ENCODE results near the gene LGI4. TPM values are rescaled to one million over a fixed set of nuclear protein-coding genes. Genes with fewer than 3 reads are reported as not detected.
"Not testable (repeated sequence)": the region's sequence is repeated elsewhere in the genome, so short reads cannot be mapped to it uniquely, and the experiment has no call there.

The LGI4 gene
- total RNA-seq, 1 donor from 2014 or later: not detected

DNA sequence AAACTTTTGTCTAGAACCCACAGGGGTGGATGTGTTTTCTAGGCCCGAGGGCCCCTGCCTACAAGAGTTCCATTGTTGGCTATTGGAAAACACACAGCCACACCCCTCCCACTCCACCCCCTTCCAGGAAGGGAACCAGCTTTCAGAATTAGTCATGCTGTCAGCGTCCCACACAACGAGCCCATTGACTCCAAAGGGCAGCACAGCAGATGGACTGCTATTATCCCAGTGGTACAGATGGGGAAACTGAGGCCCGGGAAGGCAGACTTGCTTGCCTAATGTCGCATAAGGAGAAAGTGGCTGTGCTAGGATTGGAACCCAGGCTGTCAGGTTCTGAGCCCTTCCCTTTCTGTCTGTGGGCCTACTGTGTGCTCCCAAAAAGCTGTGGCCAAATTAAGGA, 27.3 kb downstream of the LGI4 start:
- no peak for DNase-seq (ENCODE audit: extremely low read depth, low read depth, low spot score)

GRCh38 chr19:35106898-35107541, 27.8 kb downstream of the LGI4 start:
- no peak for DNase-seq (ENCODE audit: extremely low read depth, low read depth, low spot score)

DNA sequence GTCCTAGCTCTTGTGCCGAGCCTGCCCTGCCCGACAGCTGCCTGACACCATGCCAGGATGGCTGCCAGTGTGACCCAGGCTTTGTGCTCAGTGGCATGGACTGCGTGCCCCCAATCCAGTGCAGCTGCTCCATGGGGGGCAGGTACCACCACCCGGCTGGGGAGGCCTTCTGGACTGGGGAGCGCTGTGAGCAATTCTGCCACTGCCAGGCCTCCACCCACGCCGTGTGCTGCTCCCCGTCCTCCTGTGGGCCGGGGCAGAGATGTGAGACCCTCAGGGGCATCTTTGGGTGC, 28.6 kb downstream of the LGI4 start:
- DNase-seq (ENCODE audit: extremely low read depth, low read depth, low spot score): no peak

DNA sequence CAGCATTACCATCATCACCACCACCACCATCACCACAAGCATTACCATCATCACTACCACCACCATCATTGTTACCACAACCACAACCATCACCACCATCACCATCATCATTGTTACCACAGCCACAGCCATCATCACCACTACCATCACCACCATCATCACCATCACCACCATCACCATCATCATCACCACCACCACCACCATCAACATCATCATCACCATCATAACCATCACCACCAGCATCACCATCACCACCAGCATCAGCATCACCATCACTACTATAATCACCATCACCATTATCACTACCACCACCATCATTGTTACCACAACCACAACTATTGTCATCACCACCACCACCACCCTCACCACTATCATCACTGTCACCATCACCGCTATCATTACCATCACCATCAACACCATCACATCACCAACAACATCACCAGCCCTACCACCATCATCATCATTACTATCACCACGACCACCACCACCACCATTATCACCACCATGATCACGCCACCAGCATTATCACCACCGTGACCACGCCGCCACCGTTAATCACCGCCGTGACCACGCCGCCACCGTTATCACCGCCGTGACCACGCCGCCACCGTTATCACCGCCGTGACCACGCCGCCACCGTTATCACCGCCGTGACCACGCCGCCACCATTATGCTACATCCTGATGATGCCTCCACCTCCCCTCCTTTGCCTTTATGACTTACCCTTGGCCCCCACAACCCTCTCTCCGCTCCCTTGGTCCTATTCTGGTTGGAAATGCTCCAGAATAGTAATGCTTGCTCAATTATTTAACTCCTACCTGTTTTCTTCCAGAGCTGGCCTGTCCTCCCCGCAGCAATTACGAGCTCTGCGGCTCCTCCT, 29.2 kb downstream of the LGI4 start:
- DNase-seq (ENCODE audit: extremely low read depth, low read depth, low spot score): no peak

GRCh38 chr19:35105047-35105410, 29.8 kb downstream of the LGI4 start:
- no peak for DNase-seq (ENCODE audit: extremely low read depth, low read depth, low spot score)

DNA sequence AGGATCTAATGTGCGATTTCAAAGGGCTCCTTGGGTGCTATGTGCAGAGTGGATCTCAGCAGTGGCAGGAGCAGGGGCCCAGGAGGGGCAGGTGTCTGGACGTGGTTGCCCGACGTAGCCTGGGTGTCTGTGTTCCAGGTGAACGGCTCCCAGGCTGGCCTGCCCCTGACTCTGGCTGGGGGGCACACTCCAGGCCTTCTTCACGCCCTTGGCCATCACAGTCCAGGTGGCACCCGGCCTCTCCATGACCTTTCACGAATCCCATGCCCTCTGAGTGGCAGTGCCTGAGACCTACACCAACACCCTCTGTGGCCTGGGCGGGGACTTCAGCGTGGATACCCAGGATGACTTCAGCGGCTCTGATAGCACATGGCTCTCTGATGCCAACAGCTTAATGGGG, 30.5 kb downstream of the LGI4 start:
- no peak for DNase-seq (ENCODE audit: extremely low read depth, low read depth, low spot score)

GRCh38 chr19:35103614-35104013, 31.2 kb downstream of the LGI4 start:
- not testable (repeated sequence) for DNase-seq (ENCODE audit: extremely low read depth, low read depth, low spot score)

- DNase-seq (ENCODE audit: extremely low read depth, low read depth, low spot score): not testable (repeated sequence)
Measured at GRCh38 chr19:35101949-35102348, 32.9 kb downstream of the LGI4 start.

GRCh38 chr19:35100588-35101533, 34.0 kb downstream of the LGI4 start:
- no peak for DNase-seq (ENCODE audit: extremely low read depth, low read depth, low spot score)

DNA sequence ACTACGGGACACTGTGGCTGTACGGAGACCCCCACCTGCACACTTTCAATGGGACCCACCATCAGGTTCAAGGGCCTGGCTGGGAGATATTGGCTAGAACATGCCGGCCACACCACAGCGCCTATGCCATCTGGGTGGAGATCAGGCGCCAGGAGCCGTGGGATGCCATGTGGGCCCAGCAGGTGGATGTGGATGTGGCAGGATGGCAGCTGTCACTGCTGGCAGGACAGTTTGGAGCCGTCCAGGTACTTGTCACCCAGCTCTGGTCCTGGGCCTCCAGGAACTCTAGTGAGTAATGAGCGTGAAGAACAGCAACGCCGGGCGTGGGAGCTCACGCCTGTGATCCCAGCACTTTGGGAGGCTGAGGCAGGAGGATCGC, 35.0 kb downstream of the LGI4 start:
- no peak for DNase-seq (ENCODE audit: extremely low read depth, low read depth, low spot score)

DNA sequence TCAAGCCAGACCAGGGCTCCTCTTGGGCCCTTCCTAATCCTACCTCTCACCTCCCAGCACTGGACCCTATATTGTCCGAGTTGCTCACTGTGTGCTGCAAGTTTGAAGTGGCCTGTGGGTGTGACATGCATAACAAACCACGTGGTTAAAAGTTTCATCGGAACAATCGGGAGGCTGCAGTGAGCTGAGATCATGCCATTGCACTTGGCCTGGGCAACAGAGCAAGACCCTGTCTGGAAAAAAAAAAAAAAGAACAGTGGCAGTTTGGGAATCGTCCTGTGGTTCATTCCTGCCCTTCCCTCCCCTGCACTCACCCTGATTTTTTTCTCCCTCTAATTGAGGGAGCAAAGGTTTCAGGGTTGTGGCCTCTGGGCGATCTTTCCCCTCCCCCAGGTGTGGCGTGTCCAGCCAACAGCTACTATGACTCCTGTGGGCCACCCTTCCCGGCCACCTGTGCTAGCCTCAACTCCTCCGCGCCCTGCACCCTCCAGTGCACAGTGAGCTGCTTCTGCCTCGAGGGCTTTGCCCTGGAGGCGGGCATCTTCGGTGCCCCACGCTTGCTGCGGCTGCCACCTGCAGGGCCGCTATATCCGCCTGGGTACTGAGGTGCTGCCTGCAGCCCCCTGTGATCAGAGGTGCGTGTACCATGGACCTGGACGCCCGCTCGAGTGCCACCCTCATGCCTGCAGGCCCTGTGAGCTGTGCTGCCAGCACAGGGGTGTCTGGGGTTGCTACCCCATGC, 35.5 kb downstream of the LGI4 start:
- no peak for DNase-seq (ENCODE audit: extremely low read depth, low read depth, low spot score)

GRCh38 chr19:35098413-35099049, 36.3 kb downstream of the LGI4 start:
- DNase-seq (ENCODE audit: extremely low read depth, low read depth, low spot score): no peak

DNA sequence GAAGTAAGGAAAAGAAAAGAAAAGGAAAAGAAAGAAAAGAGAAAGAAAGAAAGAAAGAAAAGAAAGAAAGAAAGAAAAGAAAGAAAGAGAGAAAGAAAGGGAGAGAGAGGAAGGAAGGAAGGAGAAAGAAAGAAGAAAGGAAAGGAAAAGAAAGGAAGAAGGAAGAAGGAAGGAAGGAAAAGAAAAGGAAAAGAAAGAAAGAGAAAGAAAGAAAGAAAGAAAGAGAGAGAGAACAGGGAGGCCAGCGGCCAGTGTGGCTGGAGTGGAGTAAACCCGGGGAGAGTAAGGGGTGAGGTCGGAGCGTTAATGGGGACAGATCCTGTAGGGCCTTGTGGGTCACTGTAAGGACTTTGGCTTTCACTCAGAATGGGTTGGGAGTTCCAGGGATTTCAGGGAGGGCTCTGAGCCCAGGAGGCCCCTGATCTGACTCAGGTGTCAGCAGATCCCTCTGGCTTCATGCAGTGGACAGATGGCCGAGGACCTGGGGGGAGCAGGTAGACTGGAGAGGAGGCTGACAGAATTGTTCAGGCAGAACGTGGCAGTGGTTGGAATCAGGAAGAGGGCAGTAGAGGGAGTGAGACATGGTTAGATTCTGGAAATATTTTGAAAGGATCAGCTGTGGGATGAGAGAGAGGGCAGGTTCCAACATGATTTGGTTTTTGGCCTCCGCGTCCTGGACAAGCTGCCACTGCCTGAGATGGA, 39.0 kb downstream of the LGI4 start:
- no peak for DNase-seq (ENCODE audit: extremely low read depth, low read depth, low spot score)

DNA sequence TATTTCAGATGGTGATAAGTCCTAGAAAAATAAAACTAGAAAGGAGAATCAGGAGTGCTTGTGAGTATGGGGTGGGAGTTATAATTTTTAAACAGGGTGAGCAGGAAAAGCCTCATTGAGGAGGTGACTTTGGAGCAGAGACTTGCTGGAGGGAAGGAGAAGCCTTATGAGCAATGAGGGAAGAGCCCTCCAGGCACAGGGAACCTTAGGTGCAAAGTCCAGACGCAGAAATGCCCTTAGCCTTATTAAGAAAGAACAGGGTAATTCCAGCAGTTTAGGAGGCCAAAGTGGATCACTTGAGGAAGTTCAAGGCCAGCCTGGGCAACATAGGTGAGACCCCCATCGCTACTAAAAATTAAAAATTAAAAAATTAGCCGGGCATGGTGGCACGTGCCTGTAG, 40.2 kb downstream of the LGI4 start:
- no peak for DNase-seq (ENCODE audit: extremely low read depth, low read depth, low spot score)

GRCh38 chr19:35093941-35094647, 40.8 kb downstream of the LGI4 start:
- DNase-seq (ENCODE audit: extremely low read depth, low read depth, low spot score): no peak

GRCh38 chr19:35093430-35093829, 41.4 kb downstream of the LGI4 start:
- no peak for DNase-seq (ENCODE audit: extremely low read depth, low read depth, low spot score)

GRCh38 chr19:35090506-35091214, 44.2 kb downstream of the LGI4 start:
- peak; percentile 27 for DNase-seq (ENCODE audit: extremely low read depth, low read depth, low spot score)

GRCh38 chr19:35090160-35090505, 44.7 kb downstream of the LGI4 start:
- no peak for DNase-seq (ENCODE audit: extremely low read depth, low read depth, low spot score)

DNA sequence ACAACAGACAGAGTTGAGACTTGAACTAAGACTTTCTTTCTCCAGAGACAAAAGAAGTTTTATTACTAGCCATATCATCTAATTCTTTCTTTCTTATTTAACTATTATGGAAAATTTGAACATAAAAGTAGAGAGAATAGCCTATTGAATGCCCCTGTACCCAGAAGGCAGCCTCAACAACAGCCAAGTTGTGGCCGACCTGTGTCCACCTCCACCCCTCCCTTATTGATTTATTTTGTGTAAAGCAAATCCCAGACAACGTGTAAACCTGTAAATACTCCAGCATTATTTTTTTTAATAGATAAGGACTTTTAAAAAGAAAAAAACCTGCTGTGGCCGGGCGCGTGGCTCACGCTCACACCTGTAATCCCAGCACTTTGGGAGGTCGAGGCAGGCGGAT, 45.3 kb downstream of the LGI4 start:
- no peak for DNase-seq (ENCODE audit: extremely low read depth, low read depth, low spot score)

All from glomerular endothelial cell (primary cell).